Iris pigment epithelial cell (primary cell): ENCODE results near the gene BMERB1.
A peak's percentile ranks its signal among the peaks of the same experiment; 100 is the strongest.
"Not testable (repeated sequence)": the region's sequence is repeated elsewhere in the genome, so short reads cannot be mapped to it uniquely, and the experiment has no call there.

Experiments
- DNase-seq: peaks from one replicate; pipeline ENCODE4 v3.0.0-alpha.2; 2011; ENCODE audit warnings: low read depth

The BMERB1 gene

DNA sequence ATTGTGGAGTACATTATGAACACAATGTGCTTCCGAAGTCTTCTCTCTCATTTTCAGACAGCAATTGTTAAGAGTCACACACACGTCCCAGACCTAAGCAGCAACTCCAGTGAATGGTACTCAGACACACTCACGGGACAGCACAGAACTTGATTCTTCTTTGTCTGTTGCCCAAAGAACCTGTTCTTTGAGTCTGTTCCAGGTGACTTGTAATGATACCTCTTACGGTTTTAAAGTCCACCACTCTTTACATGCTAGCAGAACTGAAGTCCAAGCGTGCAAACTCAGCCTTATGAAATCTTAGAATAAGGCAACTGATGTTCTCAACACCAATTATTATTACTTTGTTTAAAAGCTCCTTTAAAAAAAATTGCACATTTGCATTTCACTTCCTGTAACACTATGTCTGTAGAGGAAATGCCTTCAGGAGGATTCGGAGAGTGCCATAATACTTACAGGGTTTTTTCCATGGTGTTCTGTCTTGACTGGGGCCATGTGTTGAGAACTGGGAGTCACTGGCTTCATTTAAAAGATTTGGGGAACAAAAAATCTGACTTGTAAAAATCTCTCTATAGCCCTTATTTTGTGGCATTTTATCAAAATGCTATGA is 160.4 kb downstream of the BMERB1 start:
- DNase-seq: no peak

GRCh38 chr16:15597135-15597534 is 162.7 kb downstream of the BMERB1 start:
- no peak for DNase-seq

- no peak for DNase-seq
These were observed 163.6 kb downstream of the BMERB1 start for GRCh38 chr16:15597822-15598647.

DNA sequence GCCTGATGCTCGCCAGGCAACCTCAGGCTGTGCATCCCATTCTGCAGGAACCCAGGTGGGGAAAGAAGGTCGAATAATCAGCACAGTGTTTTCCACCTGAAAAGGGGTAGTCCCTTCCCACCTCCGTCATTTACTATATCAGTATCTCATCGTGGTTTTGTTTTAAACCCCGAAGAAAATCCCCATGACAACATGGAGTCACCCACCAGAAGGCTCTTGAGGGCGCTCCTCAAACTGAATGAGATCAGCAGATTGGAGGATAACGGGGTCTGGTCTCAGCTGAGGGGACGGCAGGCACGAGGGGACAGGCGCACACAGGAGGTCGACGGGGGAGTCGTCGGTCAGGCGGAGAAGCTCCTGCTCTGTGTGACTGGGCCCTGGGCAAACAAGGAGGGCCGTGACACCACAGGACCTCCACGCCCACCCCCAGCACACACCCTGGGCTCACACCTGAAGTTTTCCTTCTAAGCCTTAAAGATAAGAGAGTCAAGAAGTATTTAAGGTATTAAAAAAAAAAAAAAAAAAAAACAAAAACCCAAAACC is 164.3 kb downstream of the BMERB1 start:
- no peak for DNase-seq

DNA sequence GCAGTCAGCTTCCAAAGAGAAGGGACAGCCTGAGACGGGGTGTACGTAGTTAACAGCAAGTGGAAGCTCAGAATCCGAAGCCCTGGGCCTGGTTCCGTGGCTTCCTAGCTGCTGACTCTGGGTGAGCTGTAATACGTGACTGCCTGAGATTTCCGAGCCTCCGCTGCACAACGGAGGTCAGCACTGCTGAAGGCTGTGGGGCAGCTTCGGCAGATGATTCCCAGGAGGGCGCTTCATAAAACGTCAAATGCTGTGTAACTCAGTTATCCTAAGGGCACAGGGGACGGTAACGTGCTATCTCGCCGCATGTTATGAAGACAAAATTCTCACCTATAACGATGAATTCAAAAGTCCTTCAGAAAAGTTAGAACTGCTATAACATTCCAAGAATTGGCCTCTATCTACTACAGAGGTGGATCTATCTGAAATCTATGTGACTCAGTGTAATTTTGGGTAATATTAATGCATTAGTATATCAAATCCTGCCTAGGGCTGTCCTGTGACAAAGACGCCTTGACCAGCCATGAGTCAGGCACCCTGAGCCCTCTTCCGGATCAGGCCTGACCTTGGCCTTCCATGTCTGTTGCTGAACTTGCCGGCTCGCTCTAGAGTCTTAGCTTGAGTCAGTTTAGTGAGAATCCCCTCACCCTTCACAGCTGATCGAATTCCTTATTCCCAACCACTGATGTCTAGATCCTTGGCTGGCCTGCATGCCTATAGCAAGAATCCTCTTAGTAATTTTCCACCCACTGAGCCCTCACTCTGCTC is 165.1 kb downstream of the BMERB1 start:
- peak; percentile 30 for DNase-seq

- DNase-seq: no peak
These were observed 167.0 kb downstream of the BMERB1 start for GRCh38 chr16:15601212-15601879.

DNA sequence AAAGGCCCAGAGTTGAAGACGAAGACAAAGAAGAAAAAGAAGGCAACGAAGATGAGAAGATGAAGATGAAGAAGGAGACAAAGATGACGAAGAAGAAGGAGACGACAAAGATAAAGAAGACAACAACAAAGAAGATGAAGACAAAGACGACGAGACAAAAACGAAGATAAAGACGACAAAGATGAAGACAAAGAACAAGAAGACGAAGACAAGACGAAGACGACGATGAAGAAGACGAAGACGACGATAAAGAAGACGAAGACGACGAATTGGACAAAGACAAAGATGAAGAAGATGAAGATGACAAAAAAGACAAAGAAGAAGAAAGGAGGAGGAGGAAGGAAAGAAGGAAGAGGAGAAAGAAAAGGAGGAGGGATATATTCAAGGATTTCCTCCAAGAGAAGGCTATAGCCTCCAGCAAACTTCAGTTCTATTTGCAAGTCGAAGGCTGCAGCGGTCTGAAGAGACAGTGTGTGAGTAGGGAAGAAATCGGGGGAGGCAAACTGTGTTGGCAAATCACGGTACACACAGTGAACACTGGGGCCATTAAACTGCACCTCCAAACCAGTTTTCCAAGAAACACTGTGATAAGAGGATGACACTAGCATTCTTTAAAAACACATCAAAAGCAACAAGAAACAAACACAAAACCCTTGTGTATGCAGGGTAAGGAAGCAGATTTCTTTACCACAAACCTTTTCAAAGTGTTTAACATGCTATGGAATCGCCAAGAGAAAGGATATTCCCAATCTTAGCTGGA is 168.1 kb downstream of the BMERB1 start:
- DNase-seq: no peak

DNA sequence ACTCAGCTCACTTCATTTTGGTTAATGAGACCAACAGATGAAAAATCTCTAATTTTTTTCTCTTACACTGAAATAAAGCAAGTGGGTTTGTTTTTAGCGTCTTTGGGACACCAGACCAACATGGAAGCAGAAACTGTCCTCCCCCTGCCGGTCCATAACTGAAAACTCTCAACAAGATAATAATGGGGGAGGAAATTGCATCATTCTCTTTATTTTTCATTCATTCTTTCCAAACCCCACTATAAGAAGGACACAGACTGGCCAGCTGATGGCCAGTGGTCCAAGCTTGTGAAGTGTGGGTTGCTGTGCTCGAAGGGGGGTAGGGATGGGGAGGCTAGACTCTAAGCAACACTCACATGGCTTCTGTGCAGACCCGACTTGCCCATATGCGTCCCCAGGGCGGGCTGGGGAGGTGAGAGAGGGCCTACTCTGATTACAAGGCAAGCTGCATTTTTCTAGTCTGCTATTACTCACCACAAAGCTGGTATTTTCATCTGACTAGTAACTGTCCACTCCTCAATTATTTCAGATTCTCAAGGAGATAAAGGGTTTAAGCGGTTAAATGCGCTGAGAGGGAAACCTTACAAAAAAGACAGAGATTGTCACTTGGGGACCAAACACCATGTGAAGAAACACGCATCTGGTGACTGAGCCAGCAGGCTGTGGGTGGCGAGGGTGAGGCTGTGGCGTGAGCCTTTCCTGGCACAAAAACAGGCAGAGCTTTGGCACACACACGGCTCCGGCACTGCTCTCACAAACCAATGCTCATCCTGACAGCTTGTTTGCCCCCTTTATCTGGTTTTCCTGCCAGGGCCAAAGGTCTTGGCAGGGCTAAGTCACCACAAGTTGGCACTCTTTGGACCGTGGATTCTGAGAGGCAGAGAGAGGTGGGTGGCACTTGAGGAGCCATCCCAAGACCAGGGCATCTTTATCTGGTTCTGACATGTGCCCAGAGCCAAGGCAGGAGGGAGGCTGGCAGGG is 170.4 kb downstream of the BMERB1 start:
- DNase-seq: peak; percentile 67

GRCh38 chr16:15605839-15606517 is 171.6 kb downstream of the BMERB1 start:
- DNase-seq: no peak

DNA sequence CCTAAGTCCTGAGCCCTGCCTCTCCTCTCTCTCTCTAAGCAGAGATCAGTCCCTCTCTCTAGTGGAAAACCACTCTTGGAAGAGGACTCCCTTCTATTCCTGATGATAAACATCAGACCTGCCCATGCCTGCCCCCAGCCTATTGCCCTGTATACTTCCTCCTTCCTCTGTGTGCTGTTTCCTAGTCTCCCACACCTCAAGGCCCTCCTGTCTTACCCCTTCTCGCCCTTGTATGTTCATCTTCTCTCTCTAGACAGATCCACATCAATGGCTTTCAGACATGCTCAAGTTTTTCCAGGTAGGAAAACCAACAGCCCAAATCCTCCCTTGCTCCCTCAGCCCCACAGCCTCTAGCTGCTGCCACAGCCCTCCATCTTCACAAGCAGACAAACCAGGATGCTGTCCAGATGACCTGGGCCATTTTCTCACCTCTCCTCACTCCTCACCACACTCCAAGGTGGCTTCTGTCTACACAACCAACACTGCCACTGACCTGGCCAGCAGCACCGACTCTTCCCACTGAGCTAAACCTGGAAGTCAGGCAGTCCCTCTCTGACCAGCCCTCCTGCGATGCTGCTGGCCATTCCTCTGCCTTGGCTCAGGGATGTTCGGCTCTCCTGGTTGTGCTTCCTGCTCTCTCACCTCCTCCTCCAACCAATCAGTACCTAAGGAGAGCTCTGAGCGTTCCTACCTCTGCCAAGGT is 172.3 kb downstream of the BMERB1 start:
- DNase-seq: no peak

- DNase-seq: not testable (repeated sequence)
These were observed 172.9 kb downstream of the BMERB1 start for GRCh38 chr16:15607221-15607699.

DNA sequence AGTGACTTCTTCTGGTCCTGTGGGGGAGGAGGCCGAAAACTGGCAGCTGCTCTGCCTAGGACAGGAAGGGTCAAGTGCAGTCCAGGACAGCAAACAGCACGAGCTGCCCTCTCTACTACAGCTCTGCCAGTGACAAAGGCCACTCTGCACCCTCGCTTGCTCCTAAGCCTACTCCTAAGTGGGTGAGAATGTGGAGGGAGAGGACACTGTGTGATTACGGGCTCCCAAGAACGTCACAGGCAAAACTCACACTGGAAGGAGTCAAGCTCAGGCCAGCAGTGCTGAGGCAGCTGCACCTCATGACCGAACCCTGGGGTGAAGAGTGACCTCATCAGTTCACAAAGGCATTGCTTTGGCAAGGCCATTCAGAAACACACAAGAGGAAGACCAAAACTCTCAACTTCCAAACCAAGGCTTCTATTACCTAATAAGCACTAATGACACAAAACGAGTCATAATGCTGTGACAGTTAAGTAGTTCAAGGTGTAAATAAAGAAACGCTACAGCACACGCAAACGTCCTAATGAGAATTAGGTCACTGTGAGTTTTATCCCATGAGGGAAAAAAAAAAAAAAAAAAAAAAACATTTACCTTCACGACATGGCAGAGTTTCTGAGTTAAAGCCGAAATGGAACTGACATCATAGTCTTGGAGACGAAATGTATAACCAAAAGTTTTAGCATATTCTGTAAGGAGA is 173.5 kb downstream of the BMERB1 start:
- peak; percentile 98 for DNase-seq

DNA sequence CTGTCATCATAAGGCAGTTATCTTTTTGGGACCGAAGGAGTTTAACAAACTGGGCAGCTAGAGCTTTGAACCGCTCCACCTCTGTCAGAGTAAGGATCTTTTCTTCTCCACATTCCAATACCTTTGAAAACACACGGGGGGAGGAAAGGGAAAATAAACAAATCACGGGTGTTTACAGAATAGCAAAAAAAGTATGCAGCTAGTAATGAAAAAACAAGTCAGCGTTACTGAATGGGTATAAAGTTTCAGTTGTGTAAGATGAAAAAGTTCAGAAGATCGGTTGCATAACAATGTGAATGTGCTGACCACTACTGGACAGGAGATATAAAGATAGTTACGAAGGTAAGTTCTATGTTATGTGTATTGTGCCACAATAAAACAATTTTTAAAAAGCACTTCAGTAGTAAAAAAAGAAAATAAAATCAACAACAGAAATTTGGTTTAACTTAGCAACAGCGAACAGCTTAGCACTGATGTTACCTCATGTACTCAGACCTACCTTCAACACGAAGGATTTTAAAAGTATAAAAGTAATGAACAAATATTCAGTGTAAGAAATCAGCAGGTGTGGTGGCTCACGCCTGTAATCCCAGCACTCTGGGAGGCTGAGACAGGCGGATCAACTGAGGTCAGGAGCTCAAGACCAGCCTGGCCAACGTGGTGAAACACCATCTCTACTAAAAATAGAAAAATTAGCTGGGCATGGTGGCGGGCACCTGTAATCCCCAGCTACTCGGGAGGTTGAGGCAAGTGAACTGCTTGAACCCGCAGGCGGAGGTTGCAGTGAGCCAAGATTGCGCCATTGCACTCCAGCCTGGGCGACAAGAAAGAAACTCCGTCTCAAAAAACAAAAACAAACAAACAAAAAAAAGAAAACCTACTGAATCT is 174.3 kb downstream of the BMERB1 start:
- peak; percentile 91 for DNase-seq

DNA sequence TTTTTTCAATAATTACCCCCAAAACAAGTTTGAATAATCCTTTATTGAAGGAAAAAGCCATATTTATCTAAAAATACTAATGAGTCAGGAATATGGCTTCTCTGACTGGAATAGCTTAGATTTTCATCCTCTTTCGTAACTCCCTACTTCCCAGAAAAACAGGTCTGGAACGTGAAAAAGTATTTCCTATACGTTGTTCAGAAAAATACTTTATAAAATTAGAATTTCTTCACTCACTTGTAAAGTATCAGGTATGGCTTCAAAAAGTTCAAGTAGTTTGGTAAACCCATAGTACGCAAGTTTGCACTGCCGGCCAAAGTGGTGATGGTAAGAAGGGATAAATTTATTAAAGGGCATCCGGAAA is 174.9 kb downstream of the BMERB1 start:
- peak; percentile 63 for DNase-seq

DNA sequence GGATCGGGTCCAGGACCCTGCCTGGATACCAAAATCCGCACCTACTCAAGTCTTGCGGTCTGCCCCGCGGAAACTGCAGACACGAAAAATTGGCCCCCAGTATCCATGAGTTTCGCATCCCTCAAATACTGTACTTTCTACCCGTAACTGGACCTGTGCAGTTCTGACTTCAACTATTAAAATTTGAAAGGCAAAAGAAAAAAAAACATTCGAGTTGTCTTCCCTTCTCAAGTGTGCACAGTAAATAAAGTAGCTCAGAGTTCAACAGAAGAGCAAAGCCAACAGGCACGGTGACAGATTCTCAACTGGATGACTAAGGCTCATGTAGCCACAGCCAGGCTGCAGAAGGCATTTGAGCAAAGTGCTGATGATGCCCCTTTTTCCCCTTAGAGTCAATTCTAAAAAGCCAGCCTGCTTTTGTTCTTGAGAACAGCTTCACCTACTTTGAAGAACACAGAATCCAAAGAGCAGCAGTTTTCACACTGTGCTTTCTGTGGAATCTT is 176.0 kb downstream of the BMERB1 start:
- peak; percentile 79 for DNase-seq

GRCh38 chr16:15611610-15612009 is 177.2 kb downstream of the BMERB1 start:
- peak; percentile 95 for DNase-seq

- no peak for DNase-seq
These were observed 179.3 kb downstream of the BMERB1 start for GRCh38 chr16:15613676-15614075.
